ENCODE measurements around the gene CEP128. TPM values are rescaled to one million over a fixed set of nuclear protein-coding genes. Genes with fewer than 3 reads are reported as not detected.
A peak's percentile ranks its signal among the peaks of the same experiment; 100 is the strongest.

The CEP128 gene
- total RNA-seq, 1 experiment from 2014 or later = 10.4 TPM

GRCh38 chr14:80902608-80903007 lies 38.9 kb downstream of the CEP128 start:
- no peak for DNase-seq (ENCODE audit: low read depth)

DNA sequence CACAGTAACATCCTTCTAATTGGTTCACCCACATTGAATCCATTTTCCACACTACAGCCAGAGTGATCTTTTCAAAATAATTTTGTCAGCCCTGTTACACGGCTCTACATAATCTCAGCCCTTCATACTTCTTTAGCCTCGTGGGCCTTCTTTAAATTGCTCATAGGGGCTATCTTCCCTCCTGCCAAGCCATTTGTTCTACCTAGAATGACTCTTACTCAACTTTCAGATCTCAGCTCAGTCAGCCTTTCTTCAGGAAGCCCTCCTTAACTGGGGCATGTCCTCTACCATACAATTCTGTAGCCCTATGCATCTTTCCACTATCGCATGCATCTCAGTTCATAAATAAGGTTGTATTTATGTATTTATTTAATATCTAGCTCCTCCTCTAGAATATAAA lies 39.7 kb downstream of the CEP128 start:
- no peak for DNase-seq (ENCODE audit: low read depth)

- no peak for DNase-seq (ENCODE audit: low read depth)
Measured at GRCh38 chr14:80901260-80901659, 40.3 kb downstream of the CEP128 start.

GRCh38 chr14:80872645-80873044 lies 68.9 kb downstream of the CEP128 start:
- DNase-seq (ENCODE audit: low read depth) = peak; percentile 26

GRCh38 chr14:80868260-80868659 lies 73.3 kb downstream of the CEP128 start:
- peak; percentile 19 for DNase-seq (ENCODE audit: low read depth)

DNA sequence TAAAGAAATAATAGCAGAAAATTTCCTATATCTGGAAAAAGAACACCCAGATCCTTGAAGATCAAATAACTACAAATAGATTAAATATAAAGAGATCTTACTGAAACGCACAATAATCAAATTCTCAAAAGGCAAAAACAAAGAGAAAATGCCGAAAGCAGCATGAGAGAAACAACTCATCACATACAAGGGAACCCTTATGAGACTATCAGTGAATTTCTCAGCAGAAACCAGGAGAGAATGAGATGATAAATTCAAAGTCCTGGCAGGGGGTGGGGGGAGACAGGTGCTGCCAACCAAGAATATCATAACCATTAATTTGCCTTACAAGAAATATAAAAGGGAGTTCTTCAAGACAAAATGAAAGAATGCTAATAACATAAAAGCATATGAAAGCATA lies 73.7 kb downstream of the CEP128 start:
- no peak for DNase-seq (ENCODE audit: low read depth)

GRCh38 chr14:80867091-80867490 lies 74.4 kb downstream of the CEP128 start:
- DNase-seq (ENCODE audit: low read depth) = peak; percentile 52

GRCh38 chr14:80865565-80865964 lies 76.0 kb downstream of the CEP128 start:
- no peak for DNase-seq (ENCODE audit: low read depth)

DNA sequence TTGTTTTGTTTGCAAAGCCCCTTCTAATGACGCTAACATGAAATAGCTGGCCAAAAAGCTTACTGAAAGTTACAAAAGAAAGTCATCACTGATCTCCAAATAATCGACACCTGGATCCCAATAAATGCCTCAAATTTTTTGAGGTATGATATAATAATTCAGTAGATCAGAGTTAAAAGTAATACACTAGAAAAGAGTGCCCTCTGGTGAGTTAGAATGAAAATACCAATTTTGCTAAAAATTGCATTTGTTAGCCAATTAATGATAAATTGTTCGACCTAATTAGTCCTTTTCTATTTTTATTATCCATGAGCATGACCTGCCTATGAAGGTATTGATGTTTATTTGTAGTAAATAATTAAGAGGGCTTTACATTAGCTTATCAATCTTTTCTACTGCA lies 78.6 kb downstream of the CEP128 start:
- DNase-seq (ENCODE audit: low read depth) = no peak

DNA sequence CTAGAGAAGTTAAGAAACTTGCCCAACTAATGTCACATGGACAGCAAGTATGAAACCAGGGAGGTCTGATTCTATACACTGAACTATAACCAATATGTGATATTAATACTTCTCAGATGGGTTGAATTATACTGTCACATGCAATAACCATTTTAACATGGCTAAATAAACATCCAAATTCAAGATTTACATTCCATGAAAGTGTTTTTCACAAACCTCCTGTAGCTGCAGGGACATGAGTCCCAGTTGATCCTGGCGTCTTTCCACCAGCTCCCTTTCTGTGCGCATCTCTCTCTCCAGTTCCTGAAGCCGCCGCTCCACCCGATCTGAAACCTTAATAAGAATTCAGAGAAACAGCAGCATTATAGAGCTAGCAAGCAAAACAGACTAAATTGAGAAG lies 79.0 kb downstream of the CEP128 start:
- DNase-seq (ENCODE audit: low read depth) = no peak

GRCh38 chr14:80850197-80850814 lies 91.2 kb downstream of the CEP128 start:
- peak; percentile 55 for DNase-seq (ENCODE audit: low read depth)

- DNase-seq (ENCODE audit: low read depth) = no peak
Measured at GRCh38 chr14:80847070-80847469, 94.5 kb downstream of the CEP128 start.

DNA sequence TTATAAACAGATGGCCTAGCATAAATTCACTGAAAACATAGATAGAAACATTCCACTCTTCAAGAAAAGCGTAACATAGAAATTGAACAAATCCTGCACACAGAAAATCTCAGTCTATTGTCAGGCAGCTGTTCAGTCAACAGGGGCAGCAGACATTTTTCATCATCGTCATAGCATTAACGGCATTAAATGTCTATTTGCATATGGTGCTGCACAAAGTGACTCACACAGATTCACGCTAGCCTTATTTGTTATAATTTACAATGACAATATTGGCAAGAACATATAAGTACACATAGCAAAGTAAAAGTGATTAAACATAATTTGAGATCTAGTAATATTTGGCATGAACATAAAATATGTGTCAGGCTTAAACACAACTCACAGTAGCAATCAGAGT lies 95.7 kb downstream of the CEP128 start:
- DNase-seq (ENCODE audit: low read depth) = no peak

GRCh38 chr14:80844872-80845271 lies 96.7 kb downstream of the CEP128 start:
- no peak for DNase-seq (ENCODE audit: low read depth)

DNA sequence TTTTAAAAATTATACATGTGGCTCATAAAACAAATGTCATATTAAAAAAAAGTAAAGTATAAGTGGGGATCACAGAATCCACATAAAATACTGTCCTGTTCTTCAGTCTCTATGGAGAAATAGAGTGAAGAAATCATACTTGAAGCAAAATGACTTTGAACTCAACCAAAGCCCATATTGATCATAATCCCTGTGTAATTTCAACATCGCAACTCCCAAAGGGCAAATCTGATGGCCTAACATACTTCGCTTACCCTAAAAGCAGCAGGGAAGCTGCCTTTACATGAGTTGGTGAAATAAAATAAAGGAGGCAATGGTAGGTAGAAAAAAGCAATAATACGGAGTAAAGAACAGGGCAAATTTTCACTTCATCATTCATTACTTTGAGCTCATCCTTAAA lies 101.8 kb downstream of the CEP128 start:
- DNase-seq (ENCODE audit: low read depth) = no peak

- DNase-seq (ENCODE audit: low read depth) = peak; percentile 59
Measured at GRCh38 chr14:80809663-80810062, 131.9 kb downstream of the CEP128 start.

- DNase-seq (ENCODE audit: low read depth) = no peak
Measured at GRCh38 chr14:80805136-80805535, 136.4 kb downstream of the CEP128 start.

DNA sequence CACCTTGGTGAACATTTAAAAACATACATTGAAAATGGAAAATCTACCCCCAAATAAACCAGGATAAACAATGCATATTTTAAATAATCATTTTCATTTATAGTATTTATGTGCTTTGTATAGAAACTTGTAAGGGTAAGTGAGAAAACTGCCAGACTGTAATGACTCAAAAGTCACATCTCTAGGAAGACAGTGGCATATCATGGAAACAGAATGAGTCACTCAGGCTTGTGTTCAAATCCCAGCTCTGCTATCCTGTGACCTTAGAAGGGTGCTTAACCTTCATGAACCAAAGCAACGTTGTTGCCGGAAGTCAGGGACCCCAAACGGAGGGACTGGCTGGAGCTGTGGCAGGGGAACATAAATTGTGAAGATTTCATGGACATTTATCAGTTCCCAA lies 142.7 kb downstream of the CEP128 start:
- DNase-seq (ENCODE audit: low read depth) = no peak

DNA sequence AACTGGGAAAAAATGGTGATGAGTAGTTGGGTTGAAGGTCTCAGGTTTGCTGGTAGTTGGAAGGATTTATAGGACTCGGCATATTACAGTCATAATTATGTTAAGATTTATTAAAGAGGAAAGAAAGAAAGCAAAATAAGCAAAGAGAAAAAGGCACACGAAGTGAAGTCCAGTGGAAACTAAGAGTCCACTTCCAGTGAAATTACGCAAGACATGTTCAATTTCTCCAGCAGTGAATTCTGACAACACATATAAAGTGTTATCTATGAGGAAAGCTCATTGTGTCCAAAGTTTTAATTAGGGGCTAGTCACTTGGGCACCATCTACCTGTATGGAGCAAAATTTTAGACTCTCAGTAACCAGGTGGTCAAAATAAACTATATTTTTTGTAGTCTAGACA lies 143.3 kb downstream of the CEP128 start:
- DNase-seq (ENCODE audit: low read depth) = no peak

- no peak for DNase-seq (ENCODE audit: low read depth)
Measured at GRCh38 chr14:80792771-80793170, 148.8 kb downstream of the CEP128 start.

- DNase-seq (ENCODE audit: low read depth) = no peak
Measured at GRCh38 chr14:80787876-80788275, 153.7 kb downstream of the CEP128 start.

GRCh38 chr14:80784820-80785219 lies 156.7 kb downstream of the CEP128 start:
- no peak for DNase-seq (ENCODE audit: low read depth)

GRCh38 chr14:80781972-80782367 lies 159.6 kb downstream of the CEP128 start:
- DNase-seq (ENCODE audit: low read depth) = peak; percentile 80

DNA sequence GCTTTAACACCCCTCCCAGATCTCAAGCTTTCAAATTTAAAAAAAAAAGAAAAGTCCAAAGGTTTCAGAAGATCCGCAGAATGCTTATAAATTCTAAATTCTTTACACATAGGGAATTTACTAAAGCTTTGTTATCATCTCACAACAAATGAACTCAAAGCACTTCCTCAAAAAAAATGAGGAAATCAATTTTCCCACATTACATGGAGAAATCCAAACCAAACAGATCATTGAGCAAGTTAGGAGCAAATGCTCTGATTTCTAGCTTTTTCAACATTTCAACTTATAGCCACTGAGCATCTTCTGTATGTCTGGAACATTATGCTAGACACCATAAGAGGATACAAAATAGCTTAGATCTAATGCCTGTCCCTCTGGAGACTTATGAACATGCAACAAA lies 161.0 kb downstream of the CEP128 start:
- DNase-seq (ENCODE audit: low read depth) = no peak
